Measurements from ENCODE around the gene FAAP20. TPM values are rescaled to one million over a fixed set of nuclear protein-coding genes. Genes with fewer than 3 reads are reported as not detected.

Gene FAAP20
- total RNA-seq, 4 donors from 2014 or later: 29.8 to 48.0 (median 45.6) TPM

- WGBS, 2 donors: 10 to 15% methylated on average over 19 to 26 of the region's 60 CpGs
- peak; percentile 79 to 96 for DNase-seq (ENCODE audit: low spot score in 2 of 2)
- intact Hi-C loops (cut with DNase I; ENCODE audit: low total_unique reads): no loop called here
- TF ChIP-seq CTCF (IDR thresholded peaks at IDR 0.05) (no peak), POLR2A (IDR thresholded peaks at IDR 0.05) (no peak)
- H3K4me3 ChIP-seq (ENCODE audit: low read depth, poor library complexity, severe bottlenecking): no peak overlapping the region
Measured at GRCh38 chr1:2204415-2205190, 10.0 kb upstream of the FAAP20 start.

GRCh38 chr1:2203671-2204414, 9.3 kb upstream of the FAAP20 start:
- WGBS, 2 donors: 66 to 84% methylated on average over 6 to 17 of the region's 25 CpGs
- TF ChIP-seq CTCF (IDR thresholded peaks at IDR 0.05): no peak
- TF ChIP-seq POLR2A (IDR thresholded peaks at IDR 0.05): no peak
- no peak for DNase-seq (ENCODE audit: low spot score in 2 of 2)
- no peak overlapping the region for H3K4me3 ChIP-seq (ENCODE audit: low read depth, poor library complexity, severe bottlenecking)
- intact Hi-C loops (cut with DNase I; ENCODE audit: low total_unique reads): no loop called here

- WGBS, 2 donors: 85 to 91% methylated on average over 6 to 15 of the region's 15 CpGs
- intact Hi-C loops (cut with DNase I; ENCODE audit: low total_unique reads): no loop called here
- DNase-seq (ENCODE audit: low spot score in 2 of 2): no peak
- H3K4me3 ChIP-seq (ENCODE audit: low read depth, poor library complexity, severe bottlenecking): no peak overlapping the region
- TF ChIP-seq CTCF (IDR thresholded peaks at IDR 0.05) (no peak), POLR2A (IDR thresholded peaks at IDR 0.05) (no peak)
Measured at GRCh38 chr1:2202843-2203601, 8.4 kb upstream of the FAAP20 start.

- no peak for TF ChIP-seq POLR2A (IDR thresholded peaks at IDR 0.05)
- no peak for TF ChIP-seq CTCF (IDR thresholded peaks at IDR 0.05)
- H3K4me3 ChIP-seq (ENCODE audit: low read depth, poor library complexity, severe bottlenecking): no peak overlapping the region
- intact Hi-C loops (cut with DNase I; ENCODE audit: low total_unique reads): no loop called here
- WGBS, 2 donors: 85% methylated on average over 9 of the region's 9 CpGs
- no peak for DNase-seq (ENCODE audit: low spot score in 2 of 2)
Measured at GRCh38 chr1:2202008-2202575, 7.5 kb upstream of the FAAP20 start.

- intact Hi-C loops (cut with DNase I; ENCODE audit: low total_unique reads): no loop called here
- WGBS, 2 donors: 87 to 88% methylated on average over 14 of the region's 14 CpGs
- TF ChIP-seq CTCF (IDR thresholded peaks at IDR 0.05) (no peak), POLR2A (IDR thresholded peaks at IDR 0.05) (no peak)
- DNase-seq (ENCODE audit: low spot score in 2 of 2): no peak
- H3K4me3 ChIP-seq (ENCODE audit: low read depth, poor library complexity, severe bottlenecking): no peak overlapping the region
Measured at GRCh38 chr1:2201062-2201461, 6.5 kb upstream of the FAAP20 start.

Data from lower leg skin (tissue), 4 donors.